ENCODE results near the gene SH3PXD2A. TPM values are rescaled to one million over a fixed set of nuclear protein-coding genes. Genes with fewer than 3 reads are reported as not detected.
"Not testable (repeated sequence)": the region's sequence is repeated elsewhere in the genome, so short reads cannot be mapped to it uniquely, and the experiment has no call there.

Gene SH3PXD2A
- total and polyA plus RNA-seq, 2 experiments from 2014 or later, result 1.8 to 5.0 TPM

DNA sequence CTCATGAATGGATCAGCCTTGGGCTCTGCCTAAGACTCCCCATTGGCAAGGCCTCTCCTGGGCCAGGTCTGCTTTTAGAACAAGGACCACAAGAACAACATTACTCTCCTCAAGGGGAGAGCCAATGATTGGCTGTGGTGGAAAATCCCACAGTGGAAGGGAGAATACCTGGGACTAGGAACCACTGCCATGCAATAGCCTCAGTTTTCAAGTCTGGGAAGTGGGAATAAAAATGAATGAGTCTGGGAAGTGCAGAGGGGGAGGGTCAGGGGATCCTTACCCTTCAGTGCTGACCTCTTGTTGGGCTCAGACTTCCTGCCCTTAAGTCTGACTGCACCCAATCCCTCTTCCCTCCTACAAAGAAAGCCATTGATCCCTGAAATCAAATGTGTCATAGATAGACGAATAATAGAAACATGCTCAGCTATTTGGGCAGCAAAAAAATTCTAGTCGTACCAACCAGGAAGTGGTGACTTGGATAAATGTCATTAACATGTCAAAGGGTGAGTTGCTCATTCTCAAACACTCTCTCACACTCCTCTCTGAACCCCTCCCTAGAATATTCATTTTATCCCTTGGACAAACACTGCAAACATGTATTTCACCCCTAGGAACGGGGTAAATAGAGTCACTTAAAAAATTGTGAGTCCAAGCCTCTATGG is 123.6 kb downstream of the SH3PXD2A start:
- Histone ChIP-seq H3K4me2 (no peak overlapping the region), H3K27ac (ENCODE audit: low read depth) (no peak overlapping the region), H3K4me1 (ENCODE audit: insufficient read depth) (peaks cover 21% of the 10 kb centered on the region), H3F3A (replicated peaks; ENCODE audit: low read depth) (no peaks in the 10 kb centered on the region), H3K4me3 (no peak overlapping the region), H2AFZ (no peak overlapping the region), H4K20me1 (replicated peaks; ENCODE audit: insufficient read depth) (no peaks in the 10 kb centered on the region), H3K27me3 (ENCODE audit: insufficient read depth) (no peaks in the 10 kb centered on the region), H3K9me2 (ENCODE audit: insufficient read depth) (no peaks in the 10 kb centered on the region), H3K36me3 (ENCODE audit: insufficient read depth) (no peaks in the 10 kb centered on the region), H3K79me2 (replicated peaks; ENCODE audit: insufficient read depth) (no peaks in the 10 kb centered on the region)
- Mint-ChIP-seq H3K27ac (no peak overlapping the region), H3K4me3 (no peak overlapping the region), H3K27me3 (ENCODE audit: insufficient read depth, low read depth, poor library complexity) (peaks cover 6% of the 10 kb centered on the region), H3K4me1 (peaks cover 42% of the 10 kb centered on the region), H3K9me3 (no peaks in the 10 kb centered on the region), H3K36me3 (ENCODE audit: low read depth) (no peaks in the 10 kb centered on the region)
- no peak for ATAC-seq
- no peak for DNase-seq (ENCODE audit: low spot score)
- TF ChIP-seq STAT1 (IDR thresholded peaks at IDR 0.05; ENCODE audit: unreplicated experiment) (no peak), POLR2AphosphoS5 (IDR thresholded peaks at IDR 0.05; ENCODE audit: low read depth) (no peak), EZH2 (IDR thresholded peaks at IDR 0.05; ENCODE audit: low read depth, unreplicated experiment) (no peak), JUNB (IDR thresholded peaks at IDR 0.05; ENCODE audit: unreplicated experiment) (no peak), CREB1 (CRISPR knock-in tag; IDR thresholded peaks at IDR 0.05; ENCODE audit: low read depth) (no peak)
- TF ChIP-seq, protein P1, sequence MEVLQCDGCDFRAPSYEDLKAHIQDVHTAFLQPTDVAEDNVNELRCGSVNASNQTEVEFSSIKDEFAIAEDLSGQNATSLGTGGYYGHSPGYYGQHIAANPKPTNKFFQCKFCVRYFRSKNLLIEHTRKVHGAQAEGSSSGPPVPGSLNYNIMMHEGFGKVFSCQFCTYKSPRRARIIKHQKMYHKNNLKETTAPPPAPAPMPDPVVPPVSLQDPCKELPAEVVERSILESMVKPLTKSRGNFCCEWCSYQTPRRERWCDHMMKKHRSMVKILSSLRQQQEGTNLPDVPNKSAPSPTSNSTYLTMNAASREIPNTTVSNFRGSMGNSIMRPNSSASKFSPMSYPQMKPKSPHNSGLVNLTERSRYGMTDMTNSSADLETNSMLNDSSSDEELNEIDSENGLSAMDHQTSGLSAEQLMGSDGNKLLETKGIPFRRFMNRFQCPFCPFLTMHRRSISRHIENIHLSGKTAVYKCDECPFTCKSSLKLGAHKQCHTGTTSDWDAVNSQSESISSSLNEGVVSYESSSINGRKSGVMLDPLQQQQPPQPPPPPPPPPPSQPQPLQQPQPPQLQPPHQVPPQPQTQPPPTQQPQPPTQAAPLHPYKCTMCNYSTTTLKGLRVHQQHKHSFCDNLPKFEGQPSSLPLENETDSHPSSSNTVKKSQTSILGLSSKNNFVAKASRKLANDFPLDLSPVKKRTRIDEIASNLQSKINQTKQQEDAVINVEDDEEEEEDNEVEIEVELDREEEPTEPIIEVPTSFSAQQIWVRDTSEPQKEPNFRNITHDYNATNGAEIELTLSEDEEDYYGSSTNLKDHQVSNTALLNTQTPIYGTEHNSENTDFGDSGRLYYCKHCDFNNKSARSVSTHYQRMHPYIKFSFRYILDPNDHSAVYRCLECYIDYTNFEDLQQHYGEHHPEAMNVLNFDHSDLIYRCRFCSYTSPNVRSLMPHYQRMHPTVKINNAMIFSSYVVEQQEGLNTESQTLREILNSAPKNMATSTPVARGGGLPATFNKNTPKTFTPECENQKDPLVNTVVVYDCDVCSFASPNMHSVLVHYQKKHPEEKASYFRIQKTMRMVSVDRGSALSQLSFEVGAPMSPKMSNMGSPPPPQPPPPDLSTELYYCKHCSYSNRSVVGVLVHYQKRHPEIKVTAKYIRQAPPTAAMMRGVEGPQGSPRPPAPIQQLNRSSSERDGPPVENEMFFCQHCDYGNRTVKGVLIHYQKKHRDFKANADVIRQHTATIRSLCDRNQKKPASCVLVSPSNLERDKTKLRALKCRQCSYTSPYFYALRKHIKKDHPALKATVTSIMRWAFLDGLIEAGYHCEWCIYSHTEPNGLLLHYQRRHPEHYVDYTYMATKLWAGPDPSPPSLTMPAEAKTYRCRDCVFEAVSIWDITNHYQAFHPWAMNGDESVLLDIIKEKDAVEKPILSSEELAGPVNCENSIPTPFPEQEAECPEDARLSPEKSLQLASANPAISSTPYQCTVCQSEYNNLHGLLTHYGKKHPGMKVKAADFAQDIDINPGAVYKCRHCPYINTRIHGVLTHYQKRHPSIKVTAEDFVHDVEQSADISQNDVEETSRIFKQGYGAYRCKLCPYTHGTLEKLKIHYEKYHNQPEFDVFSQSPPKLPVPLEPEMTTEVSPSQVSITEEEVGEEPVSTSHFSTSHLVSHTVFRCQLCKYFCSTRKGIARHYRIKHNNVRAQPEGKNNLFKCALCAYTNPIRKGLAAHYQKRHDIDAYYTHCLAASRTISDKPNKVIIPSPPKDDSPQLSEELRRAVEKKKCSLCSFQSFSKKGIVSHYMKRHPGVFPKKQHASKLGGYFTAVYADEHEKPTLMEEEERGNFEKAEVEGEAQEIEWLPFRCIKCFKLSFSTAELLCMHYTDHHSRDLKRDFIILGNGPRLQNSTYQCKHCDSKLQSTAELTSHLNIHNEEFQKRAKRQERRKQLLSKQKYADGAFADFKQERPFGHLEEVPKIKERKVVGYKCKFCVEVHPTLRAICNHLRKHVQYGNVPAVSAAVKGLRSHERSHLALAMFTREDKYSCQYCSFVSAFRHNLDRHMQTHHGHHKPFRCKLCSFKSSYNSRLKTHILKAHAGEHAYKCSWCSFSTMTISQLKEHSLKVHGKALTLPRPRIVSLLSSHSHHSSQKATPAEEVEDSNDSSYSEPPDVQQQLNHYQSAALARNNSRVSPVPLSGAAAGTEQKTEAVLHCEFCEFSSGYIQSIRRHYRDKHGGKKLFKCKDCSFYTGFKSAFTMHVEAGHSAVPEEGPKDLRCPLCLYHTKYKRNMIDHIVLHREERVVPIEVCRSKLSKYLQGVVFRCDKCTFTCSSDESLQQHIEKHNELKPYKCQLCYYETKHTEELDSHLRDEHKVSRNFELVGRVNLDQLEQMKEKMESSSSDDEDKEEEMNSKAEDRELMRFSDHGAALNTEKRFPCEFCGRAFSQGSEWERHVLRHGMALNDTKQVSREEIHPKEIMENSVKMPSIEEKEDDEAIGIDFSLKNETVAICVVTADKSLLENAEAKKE (CRISPR knock-in tag; IDR thresholded peaks at IDR 0.05), result no peak
- TF ChIP-seq, protein P2, sequence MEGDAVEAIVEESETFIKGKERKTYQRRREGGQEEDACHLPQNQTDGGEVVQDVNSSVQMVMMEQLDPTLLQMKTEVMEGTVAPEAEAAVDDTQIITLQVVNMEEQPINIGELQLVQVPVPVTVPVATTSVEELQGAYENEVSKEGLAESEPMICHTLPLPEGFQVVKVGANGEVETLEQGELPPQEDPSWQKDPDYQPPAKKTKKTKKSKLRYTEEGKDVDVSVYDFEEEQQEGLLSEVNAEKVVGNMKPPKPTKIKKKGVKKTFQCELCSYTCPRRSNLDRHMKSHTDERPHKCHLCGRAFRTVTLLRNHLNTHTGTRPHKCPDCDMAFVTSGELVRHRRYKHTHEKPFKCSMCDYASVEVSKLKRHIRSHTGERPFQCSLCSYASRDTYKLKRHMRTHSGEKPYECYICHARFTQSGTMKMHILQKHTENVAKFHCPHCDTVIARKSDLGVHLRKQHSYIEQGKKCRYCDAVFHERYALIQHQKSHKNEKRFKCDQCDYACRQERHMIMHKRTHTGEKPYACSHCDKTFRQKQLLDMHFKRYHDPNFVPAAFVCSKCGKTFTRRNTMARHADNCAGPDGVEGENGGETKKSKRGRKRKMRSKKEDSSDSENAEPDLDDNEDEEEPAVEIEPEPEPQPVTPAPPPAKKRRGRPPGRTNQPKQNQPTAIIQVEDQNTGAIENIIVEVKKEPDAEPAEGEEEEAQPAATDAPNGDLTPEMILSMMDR (conservative IDR thresholded peaks at IDR 0.05; ENCODE audit: low read depth in 2 of 2), result no peak

DNA sequence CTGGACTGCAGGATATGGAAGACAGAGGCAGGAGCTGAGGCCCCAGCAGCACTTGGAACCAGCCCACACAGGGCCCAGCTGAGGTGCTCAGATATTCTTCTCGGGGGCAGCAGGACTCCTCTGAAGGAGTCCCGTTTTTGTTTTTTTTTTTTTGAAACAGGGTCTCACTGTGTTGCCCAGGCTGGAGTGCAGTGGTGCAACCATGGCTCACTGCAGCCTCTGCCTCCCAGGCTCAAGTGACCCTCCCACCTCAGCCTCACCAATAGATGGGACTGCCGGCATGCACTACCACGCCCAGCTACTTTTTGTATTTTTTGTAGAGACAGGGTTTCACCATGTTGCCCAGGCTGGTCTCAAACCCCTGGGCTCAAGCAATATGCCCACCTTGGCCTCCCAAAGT is 124.3 kb downstream of the SH3PXD2A start:
- not testable (repeated sequence) for H3K27me3 ChIP-seq (ENCODE audit: insufficient read depth); H3K4me3 Mint-ChIP-seq; H3K4me3 ChIP-seq; H3F3A ChIP-seq (replicated peaks; ENCODE audit: low read depth); H3K79me2 ChIP-seq (replicated peaks; ENCODE audit: insufficient read depth); H2AFZ ChIP-seq; H3K27ac Mint-ChIP-seq; H3K36me3 ChIP-seq (ENCODE audit: insufficient read depth); H3K36me3 Mint-ChIP-seq (ENCODE audit: low read depth); ATAC-seq; H3K9me2 ChIP-seq (ENCODE audit: insufficient read depth); H3K27ac ChIP-seq (ENCODE audit: low read depth); H3K4me2 ChIP-seq; H3K27me3 Mint-ChIP-seq (ENCODE audit: insufficient read depth, low read depth, poor library complexity); H4K20me1 ChIP-seq (replicated peaks; ENCODE audit: insufficient read depth); H3K9me3 Mint-ChIP-seq; DNase-seq (ENCODE audit: low spot score)
- peaks cover 21% of the 10 kb centered on the region for H3K4me1 ChIP-seq (ENCODE audit: insufficient read depth)
- H3K4me1 Mint-ChIP-seq, result peaks cover 39% of the 10 kb centered on the region
